GM12878 (cell line): ENCODE results near the gene PPARA.

ENCODE experiments used
- CTCF ChIP-seq, 3 experiments: IDR thresholded peaks in 2 of 3; conservative IDR thresholded peaks in 1 of 3; 2 replicates each; pipeline ENCODE4 v1.5.1; 2011; ENCODE audit warnings: low read depth in 3 of 3, low read length in 3 of 3, mild to moderate bottlenecking in 3 of 3, control low read depth in 2 of 3, moderate library complexity in 2 of 3, inconsistent platforms in 1 of 3, mixed read lengths in 1 of 3; ENCODE audit not compliant: control insufficient read depth in 2 of 3, insufficient read depth in 1 of 3; ENCODE audit errors: extremely low read depth in 1 of 3
- MEF2B ChIP-seq: fragments of 450-650 bp; IDR thresholded peaks from 2 replicates; pipeline ENCODE4 v1.6.1; 2018; ENCODE audit warnings: mild to moderate bottlenecking, moderate library complexity; ENCODE audit not compliant: partially characterized antibody, poor library complexity, severe bottlenecking
- NBN ChIP-seq: fragments of 450-650 bp; IDR thresholded peaks from 2 replicates; pipeline ENCODE4 v1.6.1; 2016
- TF ChIP-seq, protein P1 (sequence below): fragments of 450-650 bp; IDR thresholded peaks from 2 replicates; pipeline ENCODE4 v1.6.1; 2016; ENCODE audit warnings: mild to moderate bottlenecking

- no peak for TF ChIP-seq CTCF (IDR thresholded peaks at IDR 0.05 in 2 of 3, conservative IDR thresholded peaks at IDR 0.05 in 1 of 3; ENCODE audit: control insufficient read depth in 2 of 3, extremely low read depth in 1 of 3, insufficient read depth in 1 of 3, low read depth in 3 of 3, low read length in 3 of 3)
- no peak for TF ChIP-seq NBN
- no peak for TF ChIP-seq MEF2B
- TF ChIP-seq, protein P1, sequence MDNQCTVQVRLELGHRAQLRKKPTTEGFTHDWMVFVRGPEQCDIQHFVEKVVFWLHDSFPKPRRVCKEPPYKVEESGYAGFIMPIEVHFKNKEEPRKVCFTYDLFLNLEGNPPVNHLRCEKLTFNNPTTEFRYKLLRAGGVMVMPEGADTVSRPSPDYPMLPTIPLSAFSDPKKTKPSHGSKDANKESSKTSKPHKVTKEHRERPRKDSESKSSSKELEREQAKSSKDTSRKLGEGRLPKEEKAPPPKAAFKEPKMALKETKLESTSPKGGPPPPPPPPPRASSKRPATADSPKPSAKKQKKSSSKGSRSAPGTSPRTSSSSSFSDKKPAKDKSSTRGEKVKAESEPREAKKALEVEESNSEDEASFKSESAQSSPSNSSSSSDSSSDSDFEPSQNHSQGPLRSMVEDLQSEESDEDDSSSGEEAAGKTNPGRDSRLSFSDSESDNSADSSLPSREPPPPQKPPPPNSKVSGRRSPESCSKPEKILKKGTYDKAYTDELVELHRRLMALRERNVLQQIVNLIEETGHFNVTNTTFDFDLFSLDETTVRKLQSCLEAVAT = no peak
These were observed 109.0 kb downstream of the PPARA start for GRCh38 chr22:46259374-46259773.
